HepG2 (cell line): ENCODE measurements around the gene TRAPPC3.

Source experiments
- PRDM15 ChIP-seq: sonication (generic); formaldehyde crosslinking; IDR thresholded peaks from 2 replicates; pipeline ENCODE4 v1.4.0; 2020; ENCODE audit warnings: missing genetic modification reagents
- TF ChIP-seq, protein P1 (sequence below): IDR thresholded peaks from 2 replicates; pipeline ENCODE4 v1.6.1; 2016; ENCODE audit warnings: low read depth, borderline replicate concordance

- no peak for TF ChIP-seq PRDM15 (CRISPR knock-in tag)
- TF ChIP-seq, protein P1, sequence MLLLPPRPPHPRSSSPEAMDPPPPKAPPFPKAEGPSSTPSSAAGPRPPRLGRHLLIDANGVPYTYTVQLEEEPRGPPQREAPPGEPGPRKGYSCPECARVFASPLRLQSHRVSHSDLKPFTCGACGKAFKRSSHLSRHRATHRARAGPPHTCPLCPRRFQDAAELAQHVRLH (CRISPR knock-in tag) = no peak
Measured at GRCh38 chr1:36157115-36157903, 8.0 kb upstream of the TRAPPC3 start.
